B cell (primary cell): ENCODE data around the gene CDK2. TPM values are rescaled to one million over a fixed set of nuclear protein-coding genes. Genes with fewer than 3 reads are reported as not detected.

Experiments
- ATAC-seq: fragments of 200-7000 bp; cut with Tn5 transposase; one replicate; pipeline ENCODE4 v1.10.0; 2021; ENCODE audit warnings: low read depth, mild to moderate bottlenecking, moderate number of reproducible peaks, moderate library complexity
- CTCF ChIA-PET: fragments of 350-600 bp; sonication (Branson Sonifier 250); formaldehyde crosslinking; loops from one replicate; lab custom pipeline; 2021; ENCODE audit warnings: antibody characterized with exemption, inconsistent platforms; lab: Charles Lee
- POLR2A ChIA-PET: fragments of 350-600 bp; sonication (Branson Sonifier 250); formaldehyde crosslinking; loops from one replicate; lab custom pipeline; 2021; ENCODE audit warnings: antibody characterized with exemption; lab: Charles Lee
- DNase-seq: peaks from one replicate; pipeline ENCODE4 v3.0.0; 2013
- H2AFZ ChIP-seq: 2 replicates; pipeline ENCODE4 v1.6.1; 2012; ENCODE audit warnings: mild to moderate bottlenecking, low read depth, low read length; ENCODE audit not compliant: insufficient read depth, poor library complexity, severe bottlenecking
- H3K27ac ChIP-seq, 2 donors: 1 replicate in 1 of 2; 2 replicates in 1 of 2; pipeline ENCODE4 v1.5.1; 2012 to 2013; ENCODE audit warnings: low read length in 2 of 2, mild to moderate bottlenecking in 2 of 2, moderate library complexity in 1 of 2
- H3K27me3 ChIP-seq, 4 experiments: fragments of 200-600 bp in 1 of 4; sonication (generic) in 1 of 4; replicated peaks in 1 of 4; 1 replicate in 2 of 4; 2 replicates in 2 of 4; pipeline versions ENCODE4 v1.6.1 to v1.7.0; 2013 to 2016; ENCODE audit warnings: low read length in 3 of 4, mild to moderate bottlenecking in 2 of 4, mixed read lengths in 1 of 4, moderate library complexity in 1 of 4; ENCODE audit not compliant: insufficient read depth in 4 of 4, control insufficient read depth in 3 of 4; ENCODE audit errors: control extremely low read depth in 1 of 4
- H3K36me3 ChIP-seq, 2 experiments: replicated peaks in 1 of 2; 1 replicate in 1 of 2; 2 replicates in 1 of 2; pipeline versions ENCODE4 v1.6.1 to v1.7.1; 2013; ENCODE audit warnings: low read length in 1 of 2; ENCODE audit not compliant: insufficient read depth in 2 of 2, control insufficient read depth in 1 of 2; ENCODE audit errors: control extremely low read depth in 1 of 2, extremely low read depth in 1 of 2
- H3K4me1 ChIP-seq, 2 donors: fragments of 200-600 bp in 1 of 2; sonication (generic) in 1 of 2; 1 replicate in 1 of 2; 2 replicates in 1 of 2; pipeline versions ENCODE4 v1.5.1 to v1.6.1; 2013 to 2017; ENCODE audit warnings: low read length in 2 of 2; ENCODE audit not compliant: control insufficient read depth in 2 of 2, insufficient read depth in 2 of 2
- H3K4me2 ChIP-seq: replicated peaks from 2 replicates; pipeline ENCODE3; 2012; ENCODE audit warnings: mild to moderate bottlenecking, low read depth, low read length; ENCODE audit not compliant: poor library complexity, severe bottlenecking
- H3K4me3 ChIP-seq, 5 experiments: fragments of 200-600 bp in 1 of 5; sonication (generic) in 1 of 5; 1 replicate in 3 of 5; 2 replicates in 2 of 5; pipeline versions ENCODE4 v1.5.1 to v1.7.0; 2011 to 2016; ENCODE audit warnings: low read length in 4 of 5, mild to moderate bottlenecking in 4 of 5, low read depth in 2 of 5, control low read depth in 1 of 5, moderate library complexity in 1 of 5; ENCODE audit not compliant: insufficient read depth in 1 of 5; ENCODE audit errors: control extremely low read depth in 1 of 5, extremely low read depth in 1 of 5
- H3K79me2 ChIP-seq: fragments of 200-600 bp; sonication (generic); one replicate; pipeline ENCODE4 v1.6.0; 2016; ENCODE audit warnings: low read length; ENCODE audit not compliant: control insufficient read depth, insufficient read depth
- H3K9ac ChIP-seq: fragments of 200-600 bp; sonication (generic); 2 replicates; pipeline ENCODE4 v1.6.1; 2017; ENCODE audit warnings: mild to moderate bottlenecking, low read length, moderate library complexity
- H3K9me3 ChIP-seq, 3 donors: one replicate each; pipeline versions ENCODE4 v1.6.1 to v1.7.1; 2013; ENCODE audit warnings: low read length in 2 of 3; ENCODE audit not compliant: control insufficient read depth in 2 of 3, insufficient read depth in 1 of 3; ENCODE audit errors: control extremely low read depth in 1 of 3
- H4K20me1 ChIP-seq: 2 replicates; pipeline ENCODE4 v1.6.0; 2012; ENCODE audit warnings: mild to moderate bottlenecking, low read length; ENCODE audit not compliant: insufficient read depth, control insufficient read depth, poor library complexity, severe bottlenecking
- H3K27ac Mint-ChIP-seq: one replicate; pipeline ENCODE4 v1.8.0; 2021; ENCODE audit warnings: mixed read lengths
- H3K27me3 Mint-ChIP-seq: one replicate; pipeline ENCODE4 v1.8.0; 2021; ENCODE audit warnings: mixed read lengths
- H3K4me1 Mint-ChIP-seq: one replicate; pipeline ENCODE4 v1.8.0; 2021; ENCODE audit warnings: mixed read lengths
- H3K4me3 Mint-ChIP-seq: one replicate; pipeline ENCODE4 v1.8.0; 2021; ENCODE audit warnings: mixed read lengths
- H3K9me3 Mint-ChIP-seq: one replicate; pipeline ENCODE4 v1.8.0; 2022; ENCODE audit warnings: mixed read lengths; ENCODE audit not compliant: insufficient read depth
- CTCF ChIP-seq: fragments of 200-600 bp; IDR thresholded peaks from one replicate; pipeline ENCODE4 v1.8.0; 2022; ENCODE audit warnings: antibody characterized with exemption, mild to moderate bottlenecking
- EZH2 ChIP-seq: IDR thresholded peaks from 2 replicates; pipeline ENCODE4 v1.6.1; 2012; ENCODE audit warnings: borderline replicate concordance, low read depth, mild to moderate bottlenecking, moderate library complexity, low read length; ENCODE audit not compliant: insufficient read depth, poor library complexity, severe bottlenecking
- WGBS: methylation state at CpG from one replicate; pipeline ENCODE4 v1.1.5; 2013; ENCODE audit warnings: missing lambda C conversion rate; ENCODE audit not compliant: insufficient coverage; 5-methylcytosine and 5-hydroxymethylcytosine counted together
- intact Hi-C: fragments of 100-400 bp; cut with micrococcal nuclease; formaldehyde crosslinking; loops from one replicate; pipeline ENCODE4 v1.10.0; 2022
- polyA plus RNA-seq: library from polyadenylated mRNA; depleted of rRNA; stranded (reverse); fragments of >200 nt; gene quantifications from 2 replicates; pipeline ENCODE4 v1.2.3, GENCODE V29; 2012
- total RNA-seq, 2 donors: library from RNA; stranded (reverse); fragments of 120-200 nt in 1 of 2; gene quantifications; 1 replicate in 1 of 2; 2 replicates in 1 of 2; pipeline versions ENCODE4 v1.2.3 to v1.2.4, GENCODE V29; 2013 to 2022

The CDK2 gene
- total and polyA plus RNA-seq, 2 donors (not counting 1 experiment from before 2014, with no cell fraction given), result 10.8 to 32.8 TPM

DNA sequence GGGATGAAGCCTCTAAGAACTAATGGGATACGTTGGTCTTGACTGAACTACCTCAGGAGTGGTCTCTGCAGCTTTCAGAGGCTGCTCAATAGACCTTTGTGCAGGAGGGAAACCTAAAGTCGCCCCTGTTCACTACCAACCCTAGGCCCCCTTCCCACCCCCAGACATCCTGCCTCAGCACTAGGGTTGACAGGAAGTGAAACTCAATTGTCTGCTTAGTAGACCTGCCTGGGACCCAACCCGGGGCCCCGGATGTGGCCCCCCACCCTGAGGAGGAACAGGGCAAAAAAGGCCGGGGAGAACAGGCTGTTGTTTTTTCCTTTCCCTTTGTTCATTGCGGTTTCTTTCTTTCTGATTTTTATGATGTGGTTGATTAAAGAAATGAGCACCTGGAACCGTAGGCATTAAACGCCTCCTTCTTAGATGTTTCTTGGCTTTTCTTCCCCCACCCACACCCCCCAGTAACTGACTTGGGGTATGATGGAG, 37.3 kb upstream of the CDK2 start:
- H3K4me3 Mint-ChIP-seq, result peak overlapping the region; percentile 94
- Histone ChIP-seq H3K36me3 (peaks cover 0 to 7% of the 10 kb centered on the region in 2 experiments), H3K4me1 (peaks cover 51 to 64% of the 10 kb centered on the region in 2 donors), H3K4me3 (peak overlapping the region in 4 of 5 experiments; percentile 28 to 98 (median 40)), H3K9me3 (no peaks in the 10 kb centered on the region), H2AFZ (peak overlapping the region; percentile 24), H4K20me1 (peaks cover 5% of the 10 kb centered on the region), H3K9ac (peak overlapping the region; percentile 98), H3K79me2 (peaks cover 50% of the 10 kb centered on the region), H3K27ac (peak overlapping the region; percentile 67 to 92), H3K27me3 (no peaks in the 10 kb centered on the region), H3K4me2 (peak overlapping the region; percentile 88)
- no peak for TF ChIP-seq EZH2
- WGBS, result 0% methylated on average over 5 of the region's 8 CpGs
- POLR2A ChIA-PET, result interaction anchor here (0.7 to 3.6 kb wide), 5 partner anchors 11 to 111 kb away, joined by 3 to 25 read pairs (median 5); partner anchors contain the start of genes DNAJC14, ORMDL2 and RAB5B
- ATAC-seq (peak; percentile 50), DNase-seq (peak; percentile 86)
- peak overlapping the region; percentile 95 for H3K27ac Mint-ChIP-seq
- peaks cover 67% of the 10 kb centered on the region for H3K4me1 Mint-ChIP-seq
- H3K27me3 Mint-ChIP-seq, result no peaks in the 10 kb centered on the region
- CTCF ChIA-PET, result interaction anchor here (0.9 to 10.3 kb wide), 5 partner anchors 12 to 190 kb away, joined by 4 to 155 read pairs (median 6); partner anchors contain the start of genes DNAJC14, ORMDL2, RAB5B and SARNP
- H3K9me3 Mint-ChIP-seq, result no peaks in the 10 kb centered on the region
- intact Hi-C loops, result loop anchor here (5.0 to 10.0 kb wide), 4 partner anchors 188 to 758 kb away; partner anchors contain the start of genes PTGES3, RPL41 and ZC3H10

DNA sequence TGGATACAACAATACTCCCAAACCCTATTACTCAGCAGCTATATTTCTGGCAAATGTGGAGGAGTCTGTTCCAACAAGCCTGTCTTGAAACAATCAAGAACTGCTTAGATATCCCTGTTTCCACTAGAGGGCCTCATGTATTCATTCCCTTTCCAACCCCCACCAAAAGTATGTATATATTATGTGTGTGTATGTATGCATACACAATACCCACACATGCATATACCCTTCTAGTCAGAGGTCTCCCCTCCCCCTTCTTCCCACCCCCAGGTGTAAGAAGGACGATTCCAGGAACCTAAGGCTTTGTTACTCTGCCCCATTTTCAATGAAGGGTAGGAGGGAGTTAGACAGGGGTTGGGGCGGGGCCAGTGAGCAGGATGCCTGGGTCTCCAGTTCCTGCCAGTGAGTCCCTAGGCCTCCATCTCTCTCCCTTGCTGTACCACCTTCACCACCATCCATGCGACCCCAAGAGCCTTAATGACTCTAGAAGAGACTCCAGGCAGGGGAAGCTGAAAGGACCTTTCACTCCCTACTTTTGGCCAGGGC, 35.8 kb upstream of the CDK2 start, which contains the start of gene DGKA:
Gene DGKA (plus strand): TSS at position 392 of the 546 bp plus-strand sequence. CDS start 5,342 bp downstream, outside the sequence.
- no peaks in the 10 kb centered on the region for H3K27me3 Mint-ChIP-seq
- Histone ChIP-seq H4K20me1 (peaks cover 19% of the 10 kb centered on the region), H3K27me3 (no peaks in the 10 kb centered on the region), H3K4me3 (peak within 1 kb of the TSS; percentile 82 to 98 (median 87)), H3K4me2 (peak within 1 kb of the TSS; percentile 88), H3K36me3 (peaks cover 0 to 20% of the 10 kb centered on the region in 2 experiments), H2AFZ (peak within 1 kb of the TSS; percentile 73), H3K27ac (peak within 1 kb of the TSS; percentile 83 to 92), H3K9ac (peak within 1 kb of the TSS; percentile 98), H3K79me2 (peaks cover 53% of the 10 kb centered on the region), H3K4me1 (peaks cover 51 to 65% of the 10 kb centered on the region in 2 donors), H3K9me3 (no peaks in the 10 kb centered on the region)
- ChIA-PET POLR2A (interaction anchor here (0.6 to 1.9 kb wide), 5 partner anchors 9 to 139 kb away, joined by 3 to 9 read pairs (median 7); partner anchors contain the start of genes DNAJC14 and SARNP), CTCF (interaction anchor here (0.6 to 10.3 kb wide), 13 partner anchors 10 to 284 kb away, joined by 3 to 155 read pairs (median 4); partner anchors contain the start of genes DNAJC14, ORMDL2 and SARNP)
- H3K4me3 Mint-ChIP-seq, result peak within 1 kb of the TSS; percentile 94
- TF ChIP-seq EZH2 (no peak), CTCF (peak; percentile 62)
- peak within 1 kb of the TSS; percentile 95 for H3K27ac Mint-ChIP-seq
- peak; percentile 64 for DNase-seq
- no peak for ATAC-seq
- H3K4me1 Mint-ChIP-seq, result peaks cover 68% of the 10 kb centered on the region
- intact Hi-C loops, result no loop called here
- no peaks in the 10 kb centered on the region for H3K9me3 Mint-ChIP-seq
- WGBS, result no CpG with 5 or more reads among the region's 3 CpGs
